HepG2 (cell line): ENCODE measurements around the gene TMF1. TPM values are rescaled to one million over a fixed set of nuclear protein-coding genes. Genes with fewer than 3 reads are reported as not detected.
A peak's percentile ranks its signal among the peaks of the same experiment; 100 is the strongest.

Experiments
- ATAC-seq: fragments of 200-7000 bp; cut with Tn5 transposase; 3 replicates; pipeline ENCODE4 v1.9.1; 2020; ENCODE audit warnings: mild to moderate bottlenecking, moderate library complexity
- BruUV-seq: library from RNA; stranded (reverse); fragments of 400-500 nt; replicated peaks from 2 replicates; lab custom pipeline; 2021; lab: Mats Ljungman, UMichigan
- CTCF ChIA-PET: fragments of 300-600 bp; formaldehyde crosslinking; extraction: SDS; loops from one replicate; lab custom pipeline; 2021; ENCODE audit warnings: low total read pairs, inconsistent platforms, low intra/inter-chr PET ratio; lab: Yijun Ruan, JAX
- POLR2A ChIA-PET: fragments of 350-600 bp; sonication (Branson Sonifier 250); formaldehyde crosslinking; loops from one replicate; lab custom pipeline; 2020; ENCODE audit warnings: antibody characterized with exemption, inconsistent platforms; lab: Yijun Ruan, JAX
- DNase-seq: peaks from one replicate; pipeline ENCODE4 v3.0.0-alpha.2; 2015; ENCODE audit warnings: low spot score
- FAIRE-seq: peaks from 3 replicates; lab custom pipeline; 2011; peaks lifted over from hg19 to GRCh38; lab: Jason Lieb, UNC
- H2AFZ ChIP-seq: one replicate; pipeline ENCODE4 v1.6.1; 2011; ENCODE audit warnings: low read length, inconsistent platforms
- H3K27ac ChIP-seq: fragments of 300-600 bp; 3 replicates; pipeline ENCODE4 v1.8.0; 2011; ENCODE audit warnings: mixed run types, mild to moderate bottlenecking, mixed read lengths, low read length, inconsistent platforms; ENCODE audit not compliant: insufficient read depth; ENCODE audit errors: extremely low read length
- H3K27me3 ChIP-seq, 2 experiments: fragments of 200-600 bp in 1 of 2; 2 replicates in 1 of 2; 3 replicates in 1 of 2; pipeline versions ENCODE4 v1.6.0 to v1.8.0; 2011; ENCODE audit warnings: low read length in 2 of 2, mild to moderate bottlenecking in 2 of 2, moderate library complexity in 2 of 2, inconsistent platforms in 1 of 2; ENCODE audit not compliant: insufficient read depth in 2 of 2, control insufficient read depth in 1 of 2
- H3K36me3 ChIP-seq, 2 experiments: fragments of 200-600 bp in 1 of 2; replicated peaks in 1 of 2; 2 replicates in 1 of 2; 3 replicates in 1 of 2; pipeline versions ENCODE4 v1.5.1 to v1.8.0; 2011; ENCODE audit warnings: low read length in 2 of 2, inconsistent platforms in 1 of 2; ENCODE audit not compliant: insufficient read depth in 2 of 2, control insufficient read depth in 1 of 2
- H3K4me1 ChIP-seq: 2 replicates; pipeline ENCODE4 v1.5.1; 2012; ENCODE audit warnings: low read length, inconsistent platforms; ENCODE audit not compliant: insufficient read depth
- H3K4me2 ChIP-seq: 2 replicates; pipeline ENCODE4 v1.6.0; 2011; ENCODE audit warnings: low read depth, low read length, inconsistent platforms
- H3K4me3 ChIP-seq, 3 experiments: fragments of 200-600 bp in 1 of 3; sonication (generic), shearing (Covaris generic) in 1 of 3; replicated peaks in 1 of 3; 2 replicates each; pipeline ENCODE4 v1.5.1; 2011 to 2016; ENCODE audit warnings: low read length in 3 of 3, inconsistent platforms in 2 of 3, low read depth in 2 of 3, mild to moderate bottlenecking in 2 of 3, control low read depth in 1 of 3, mixed read lengths in 1 of 3; ENCODE audit not compliant: insufficient read depth in 1 of 3
- H3K79me2 ChIP-seq: one replicate; pipeline ENCODE4 v1.6.1; 2011; ENCODE audit warnings: low read length, inconsistent platforms; ENCODE audit not compliant: insufficient read depth
- H3K9ac ChIP-seq: 2 replicates; pipeline ENCODE4 v1.6.0; 2011; ENCODE audit warnings: mild to moderate bottlenecking, low read depth, low read length, inconsistent platforms; ENCODE audit not compliant: insufficient read depth
- H3K9me3 ChIP-seq: 2 replicates; pipeline ENCODE4 v1.5.1; 2012; ENCODE audit warnings: mild to moderate bottlenecking, low read length
- H4K20me1 ChIP-seq: 2 replicates; pipeline ENCODE4 v1.6.0; 2011; ENCODE audit warnings: inconsistent platforms, mild to moderate bottlenecking, low read length, moderate library complexity; ENCODE audit not compliant: insufficient read depth
- ATF7 ChIP-seq, 2 experiments: fragments of 450-650 bp in 1 of 2; sonication (generic) in 1 of 2; formaldehyde crosslinking in 1 of 2; IDR thresholded peaks; 2 replicates each; pipeline versions ENCODE4 v1.4.0 to v1.6.1; 2016 to 2020; ENCODE audit warnings: antibody characterized with exemption in 1 of 2, mild to moderate bottlenecking in 1 of 2, missing genetic modification reagents in 1 of 2
- CREB1 ChIP-seq, 2 experiments: fragments of 450-650 bp in 1 of 2; IDR thresholded peaks; 2 replicates each; pipeline ENCODE4 v1.6.1; 2016 to 2017; ENCODE audit warnings: control low read depth in 1 of 2, mild to moderate bottlenecking in 1 of 2, missing compliant biosample characterization in 1 of 2, missing genetic modification characterization in 1 of 2
- WGBS: methylation state at CpG from one replicate; pipeline ENCODE4 v1.1.6; 2017; ENCODE audit warnings: low lambda C conversion rate; 5-methylcytosine and 5-hydroxymethylcytosine counted together
- in situ Hi-C: cut with HindIII; loops from 2 replicates; pipeline ENCODE4 v1.10.0; 2017; ENCODE audit warnings: low pct_unique_long_range_greater_than_20kb; ENCODE audit not compliant: extremely low pct_ligation_motif_present
- intact Hi-C: fragments of 100-400 bp; cut with micrococcal nuclease; formaldehyde crosslinking; loops from one replicate; pipeline ENCODE4 v1.10.0; 2022; ENCODE audit not compliant: unreplicated experiment
- polyA plus RNA-seq, 8 experiments: library from polyadenylated mRNA; depleted of rRNA in 3 of 8; stranded (reverse) in 7 of 8; unstranded in 1 of 8; fragments of >200 nt; fragmentation: Illumina TruSeq in 4 of 8; extraction: Trizol in 4 of 8; gene quantifications; 2 replicates each; pipeline versions ENCODE4 v1.2.1 to v1.2.3, GENCODE V29; 2011 to 2016; ENCODE audit warnings: low read depth in 4 of 8, missing spikeins in 1 of 8, mixed read lengths in 1 of 8; ENCODE audit not compliant: insufficient read depth in 1 of 8
- total RNA-seq, 5 experiments: library from RNA; depleted of rRNA; stranded (reverse); fragments of >200 nt; fragmentation: Illumina TruSeq; extraction: Trizol; gene quantifications; 2 replicates each; pipeline ENCODE4 v1.2.3, GENCODE V29; 2016; ENCODE audit warnings: low read depth in 1 of 5
- TF ChIP-seq, protein P1 (sequence below), 2 experiments: sonication (generic) in 1 of 2; formaldehyde crosslinking in 1 of 2; IDR thresholded peaks; 2 replicates each; pipeline versions ENCODE4 v1.4.0 to v1.6.1; 2016 to 2020; ENCODE audit warnings: borderline replicate concordance in 1 of 2, low read depth in 1 of 2, mild to moderate bottlenecking in 1 of 2, missing genetic modification reagents in 1 of 2

TMF1 gene
- total and polyA plus RNA-seq, 2 of the 13 experiments (the other 11 are each of a cell fraction or from before 2014, with no cell fraction given): 12.1 to 38.4 TPM

GRCh38 chr3:68986496-68987208, 65.5 kb downstream of the TMF1 start:
- Histone ChIP-seq H3K9ac (no peak overlapping the region), H3K4me1 (no peaks in the 10 kb centered on the region), H3K4me2 (no peak overlapping the region), H3K27ac (no peak overlapping the region), H3K27me3 (no peaks in the 10 kb centered on the region), H3K9me3 (no peaks in the 10 kb centered on the region), H3K36me3 (peaks cover 1 to 27% of the 10 kb centered on the region in 2 experiments; a peak in 4 of 5 replicates), H4K20me1 (no peaks in the 10 kb centered on the region), H2AFZ (no peak overlapping the region), H3K4me3 (no peak overlapping the region), H3K79me2 (no peaks in the 10 kb centered on the region)
- ChIA-PET CTCF (no interaction called here), POLR2A (no interaction called here)
- intact Hi-C loops (no loop called here), in situ Hi-C loops (no loop called here)
- FAIRE-seq (no peak), DNase-seq (no peak), ATAC-seq (no peak)
- BruUV-seq: no TSS peak
- TF ChIP-seq CREB1 (IDR thresholded peaks at IDR 0.05) (0 out of 2 replicates have a peak, but pooled peaks have one; percentile 51), CREB1 (CRISPR knock-in tag; IDR thresholded peaks at IDR 0.05) (no peak), ATF7 (IDR thresholded peaks at IDR 0.05) (peak; percentile 50; the same call in 1 of the 2 replicates), ATF7 (CRISPR knock-in tag; IDR thresholded peaks at IDR 0.05) (no peak)
- TF ChIP-seq, protein P1, sequence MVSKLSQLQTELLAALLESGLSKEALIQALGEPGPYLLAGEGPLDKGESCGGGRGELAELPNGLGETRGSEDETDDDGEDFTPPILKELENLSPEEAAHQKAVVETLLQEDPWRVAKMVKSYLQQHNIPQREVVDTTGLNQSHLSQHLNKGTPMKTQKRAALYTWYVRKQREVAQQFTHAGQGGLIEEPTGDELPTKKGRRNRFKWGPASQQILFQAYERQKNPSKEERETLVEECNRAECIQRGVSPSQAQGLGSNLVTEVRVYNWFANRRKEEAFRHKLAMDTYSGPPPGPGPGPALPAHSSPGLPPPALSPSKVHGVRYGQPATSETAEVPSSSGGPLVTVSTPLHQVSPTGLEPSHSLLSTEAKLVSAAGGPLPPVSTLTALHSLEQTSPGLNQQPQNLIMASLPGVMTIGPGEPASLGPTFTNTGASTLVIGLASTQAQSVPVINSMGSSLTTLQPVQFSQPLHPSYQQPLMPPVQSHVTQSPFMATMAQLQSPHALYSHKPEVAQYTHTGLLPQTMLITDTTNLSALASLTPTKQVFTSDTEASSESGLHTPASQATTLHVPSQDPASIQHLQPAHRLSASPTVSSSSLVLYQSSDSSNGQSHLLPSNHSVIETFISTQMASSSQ (IDR thresholded peaks at IDR 0.05; ENCODE audit: low read depth): no peak
- TF ChIP-seq, protein P1 (CRISPR knock-in tag; IDR thresholded peaks at IDR 0.05; ENCODE audit: borderline replicate concordance): no peak
- 96% methylated on average over 6 of the region's 6 CpGs for WGBS
